Cerebellar nuclear complex (tissue), 1 donor: ENCODE data around the gene HOXC12.

Source experiments
- DNase-seq, 2 experiments: peaks; one replicate each; lab custom pipeline; 2025; lab: John Stamatoyannopoulos, UW

Gene HOXC12

GRCh38 chr12:53956251-53956887 lies 1.7 kb downstream of the HOXC12 start:
- no peak for DNase-seq

- DNase-seq: no peak
Observed at GRCh38 chr12:53956914-53957536, 2.3 kb downstream of the HOXC12 start.

- DNase-seq: no peak
Observed at GRCh38 chr12:53958128-53958527, 3.4 kb downstream of the HOXC12 start.

- no peak for DNase-seq
Observed at GRCh38 chr12:53959314-53959713, 4.6 kb downstream of the HOXC12 start.

- no peak for DNase-seq
Observed at GRCh38 chr12:53960187-53961024, 5.7 kb downstream of the HOXC12 start.

- no peak for DNase-seq
Observed at GRCh38 chr12:53961025-53961761, 6.5 kb downstream of the HOXC12 start.

- DNase-seq: no peak
Observed at GRCh38 chr12:53963005-53963404, 8.3 kb downstream of the HOXC12 start.

- DNase-seq: no peak
Observed at GRCh38 chr12:53963434-53964314, 9.0 kb downstream of the HOXC12 start.

GRCh38 chr12:53964315-53964713 lies 9.6 kb downstream of the HOXC12 start:
- no peak for DNase-seq

GRCh38 chr12:53965281-53966084 lies 10.8 kb downstream of the HOXC12 start:
- no peak for DNase-seq

- no peak for DNase-seq
Observed at GRCh38 chr12:53966085-53966384, 11.3 kb downstream of the HOXC12 start.

GRCh38 chr12:53966385-53967133 lies 11.9 kb downstream of the HOXC12 start:
- no peak for DNase-seq

GRCh38 chr12:53967421-53967925 lies 12.8 kb downstream of the HOXC12 start:
- no peak for DNase-seq

- DNase-seq: no peak
Observed at GRCh38 chr12:53968214-53969127, 13.8 kb downstream of the HOXC12 start.

- DNase-seq: no peak
Observed at GRCh38 chr12:53969588-53970259, 15.0 kb downstream of the HOXC12 start.

GRCh38 chr12:53970451-53970850 lies 15.7 kb downstream of the HOXC12 start:
- DNase-seq: no peak

- DNase-seq: no peak
Observed at GRCh38 chr12:53971129-53971528, 16.4 kb downstream of the HOXC12 start.

GRCh38 chr12:53971686-53972085 lies 17.0 kb downstream of the HOXC12 start:
- no peak for DNase-seq
